Chondrocyte (in vitro differentiated cells): Measurements from ENCODE around the gene ZDHHC21. TPM values are rescaled to one million over a fixed set of nuclear protein-coding genes. Genes with fewer than 3 reads are reported as not detected.

Source experiments
- DNase-seq: peaks from one replicate; pipeline ENCODE4 v3.0.0; 2021; ENCODE audit warnings: mixed read lengths, low spot score
- H3K27ac Mint-ChIP-seq: one replicate; pipeline ENCODE4 v1.8.0; 2021; ENCODE audit warnings: mild to moderate bottlenecking, moderate library complexity, mixed read lengths; ENCODE audit not compliant: unreplicated experiment
- H3K27me3 Mint-ChIP-seq: 2 replicates; pipeline ENCODE4 v1.8.0; 2021; ENCODE audit warnings: low read depth, mixed read lengths
- H3K36me3 Mint-ChIP-seq: 2 replicates; pipeline ENCODE4 v1.8.0; 2021; ENCODE audit warnings: low read depth, mixed read lengths
- H3K4me1 Mint-ChIP-seq: 2 replicates; pipeline ENCODE4 v1.8.0; 2021; ENCODE audit warnings: low read depth, mild to moderate bottlenecking, mixed read lengths
- H3K4me3 Mint-ChIP-seq: one replicate; pipeline ENCODE4 v1.8.0; 2021; ENCODE audit warnings: mild to moderate bottlenecking, moderate library complexity, mixed read lengths; ENCODE audit not compliant: unreplicated experiment
- H3K9me3 Mint-ChIP-seq: 2 replicates; pipeline ENCODE4 v1.8.0; 2021; ENCODE audit warnings: low read depth, mixed read lengths
- CTCF ChIP-seq: fragments of 200-600 bp; sonication (generic); IDR thresholded peaks from 2 replicates; pipeline ENCODE4 v1.5.0; 2021; ENCODE audit warnings: antibody characterized with exemption, mild to moderate bottlenecking, moderate library complexity
- total RNA-seq: library from RNA; stranded (reverse); gene quantifications from 3 replicates; pipeline ENCODE4 v1.2.1, GENCODE V29; 2021

The ZDHHC21 gene
- total RNA-seq, 1 donor from 2014 or later = 11.4 TPM

- no peak for TF ChIP-seq CTCF
- no peaks in the 10 kb centered on the region for H3K27me3 Mint-ChIP-seq
Measured at GRCh38 chr9:14653511-14653910, 39.7 kb downstream of the ZDHHC21 start.

GRCh38 chr9:14652729-14653377 lies 40.4 kb downstream of the ZDHHC21 start:
- H3K4me3 Mint-ChIP-seq = no peak overlapping the region
- DNase-seq = no peak
- TF ChIP-seq CTCF = peak; percentile 78
- no peak overlapping the region for H3K27ac Mint-ChIP-seq
- H3K27me3 Mint-ChIP-seq = no peaks in the 10 kb centered on the region
- no peaks in the 10 kb centered on the region for H3K4me1 Mint-ChIP-seq
- H3K9me3 Mint-ChIP-seq = peaks cover 27% of the 10 kb centered on the region
- peaks cover 30% of the 10 kb centered on the region for H3K36me3 Mint-ChIP-seq

More at GRCh38 chr9:14653511-14653910, 39.7 kb downstream of the ZDHHC21 start:
- DNase-seq = no peak
- H3K27ac Mint-ChIP-seq = no peak overlapping the region
- peaks cover 27% of the 10 kb centered on the region for H3K9me3 Mint-ChIP-seq
- H3K4me3 Mint-ChIP-seq = no peak overlapping the region
- H3K4me1 Mint-ChIP-seq = no peaks in the 10 kb centered on the region
- H3K36me3 Mint-ChIP-seq = peaks cover 27% of the 10 kb centered on the region

- Mint-ChIP-seq H3K4me1 (no peaks in the 10 kb centered on the region), H3K4me3 (no peak overlapping the region), H3K36me3 (peaks cover 24% of the 10 kb centered on the region), H3K9me3 (peaks cover 21% of the 10 kb centered on the region), H3K27ac (no peak overlapping the region), H3K27me3 (no peaks in the 10 kb centered on the region)
- no peak for DNase-seq
- TF ChIP-seq CTCF = no peak
Measured at GRCh38 chr9:14650596-14650995, 42.6 kb downstream of the ZDHHC21 start.

- H3K4me1 Mint-ChIP-seq = peaks cover 8% of the 10 kb centered on the region
- TF ChIP-seq CTCF = no peak
- peaks cover 6% of the 10 kb centered on the region for H3K36me3 Mint-ChIP-seq
- H3K4me3 Mint-ChIP-seq = no peak overlapping the region
- no peaks in the 10 kb centered on the region for H3K27me3 Mint-ChIP-seq
- H3K27ac Mint-ChIP-seq = no peak overlapping the region
- no peaks in the 10 kb centered on the region for H3K9me3 Mint-ChIP-seq
- DNase-seq = no peak
Measured at GRCh38 chr9:14645648-14646047, 47.6 kb downstream of the ZDHHC21 start.

- Mint-ChIP-seq H3K9me3 (no peaks in the 10 kb centered on the region), H3K4me1 (peaks cover 11% of the 10 kb centered on the region), H3K27me3 (no peaks in the 10 kb centered on the region), H3K27ac (no peak overlapping the region), H3K36me3 (peaks cover 8% of the 10 kb centered on the region), H3K4me3 (no peak overlapping the region)
- TF ChIP-seq CTCF = no peak
- DNase-seq = no peak
Measured at GRCh38 chr9:14640967-14641366, 52.3 kb downstream of the ZDHHC21 start.
